Liver (tissue), 9 donors: ENCODE results near the gene SH3RF3. TPM values are rescaled to one million over a fixed set of nuclear protein-coding genes. Genes with fewer than 3 reads are reported as not detected.

ENCODE experiments used
- DNase-seq: peaks from one replicate; pipeline ENCODE4 v3.0.0-alpha.2; 2017; ENCODE audit warnings: low spot score
- H3K27ac ChIP-seq, 2 donors: one replicate each; pipeline ENCODE4 v1.7.0; 2013; ENCODE audit warnings: inconsistent platforms in 2 of 2, low read length in 2 of 2, control low read depth in 1 of 2, low read depth in 1 of 2, mild to moderate bottlenecking in 1 of 2
- H3K27me3 ChIP-seq, 4 donors: one replicate each; pipeline versions ENCODE4 v1.6.1 to v1.7.0; 2013; ENCODE audit warnings: low read length in 3 of 4, inconsistent platforms in 1 of 4, mild to moderate bottlenecking in 1 of 4, moderate library complexity in 1 of 4; ENCODE audit not compliant: control insufficient read depth in 4 of 4, insufficient read depth in 4 of 4
- H3K36me3 ChIP-seq, 4 donors: one replicate each; pipeline versions ENCODE4 v1.6.1 to v1.7.0; 2013; ENCODE audit warnings: low read length in 3 of 4, mild to moderate bottlenecking in 3 of 4, low read depth in 1 of 4, moderate library complexity in 1 of 4; ENCODE audit not compliant: control insufficient read depth in 4 of 4, insufficient read depth in 3 of 4
- H3K4me1 ChIP-seq, 4 donors: one replicate each; pipeline versions ENCODE4 v1.6.1 to v1.7.0; 2013; ENCODE audit warnings: low read length in 3 of 4, mild to moderate bottlenecking in 3 of 4, moderate library complexity in 1 of 4; ENCODE audit not compliant: control insufficient read depth in 4 of 4, insufficient read depth in 4 of 4
- H3K4me3 ChIP-seq, 3 donors: one replicate each; pipeline versions ENCODE4 v1.6.1 to v1.7.0; 2013; ENCODE audit warnings: low read length in 3 of 3, control low read depth in 1 of 3, low read depth in 1 of 3, mild to moderate bottlenecking in 1 of 3
- H3K9ac ChIP-seq, 2 donors: one replicate each; pipeline ENCODE4 v1.7.0; 2013; ENCODE audit warnings: low read length in 2 of 2, mild to moderate bottlenecking in 2 of 2, moderate library complexity in 2 of 2, control low read depth in 1 of 2, low read depth in 1 of 2
- H3K9me3 ChIP-seq, 4 donors: one replicate each; pipeline versions ENCODE4 v1.6.1 to v1.7.0; 2013; ENCODE audit warnings: low read length in 3 of 4; ENCODE audit not compliant: control insufficient read depth in 4 of 4
- EGR1 ChIP-seq, 2 donors: IDR thresholded peaks; 2 replicates each; pipeline ENCODE4 v1.6.1; 2016 to 2018; ENCODE audit warnings: antibody characterized with exemption in 2 of 2, low read depth in 2 of 2
- FOXA1 ChIP-seq: IDR thresholded peaks from 2 replicates; pipeline ENCODE4 v1.6.1; 2016; ENCODE audit warnings: antibody characterized with exemption
- FOXA2 ChIP-seq: IDR thresholded peaks from 2 replicates; pipeline ENCODE4 v1.6.1; 2016; ENCODE audit warnings: antibody characterized with exemption
- GABPA ChIP-seq, 2 donors: IDR thresholded peaks in 1 of 2; conservative IDR thresholded peaks in 1 of 2; 2 replicates each; pipeline ENCODE4 v1.6.1; 2016; ENCODE audit warnings: antibody characterized with exemption in 2 of 2, mild to moderate bottlenecking in 1 of 2, moderate library complexity in 1 of 2
- HNF4A ChIP-seq, 2 donors: conservative IDR thresholded peaks; 2 replicates each; pipeline ENCODE4 v1.6.1; 2016; ENCODE audit warnings: antibody characterized with exemption in 2 of 2, mild to moderate bottlenecking in 2 of 2
- HNF4G ChIP-seq: IDR thresholded peaks from 2 replicates; pipeline ENCODE4 v1.6.1; 2016; ENCODE audit warnings: antibody characterized with exemption
- JUND ChIP-seq, 2 donors: IDR thresholded peaks; 2 replicates each; pipeline ENCODE4 v1.6.1; 2016; ENCODE audit warnings: antibody characterized with exemption in 2 of 2
- NR2F2 ChIP-seq: IDR thresholded peaks from 2 replicates; pipeline ENCODE4 v1.6.1; 2016; ENCODE audit warnings: antibody characterized with exemption
- RAD21 ChIP-seq, 2 donors: IDR thresholded peaks; 2 replicates each; pipeline ENCODE4 v1.6.1; 2016; ENCODE audit warnings: antibody characterized with exemption in 2 of 2, mild to moderate bottlenecking in 2 of 2
- RXRA ChIP-seq, 2 donors: IDR thresholded peaks; 2 replicates each; pipeline ENCODE4 v1.6.1; 2017 to 2018; ENCODE audit warnings: antibody characterized with exemption in 2 of 2, mild to moderate bottlenecking in 1 of 2
- SP1 ChIP-seq: IDR thresholded peaks from 2 replicates; pipeline ENCODE4 v1.6.1; 2018; ENCODE audit warnings: antibody characterized with exemption, mild to moderate bottlenecking
- TAF1 ChIP-seq: conservative IDR thresholded peaks from 2 replicates; pipeline ENCODE4 v1.6.1; 2016; ENCODE audit warnings: antibody characterized with exemption, mild to moderate bottlenecking
- YY1 ChIP-seq: IDR thresholded peaks from 2 replicates; pipeline ENCODE4 v1.6.1; 2016; ENCODE audit warnings: antibody characterized with exemption, mild to moderate bottlenecking
- WGBS: extraction: QIAGEN DNeasy Blood & Tissue Kit; methylation state at CpG from one replicate; pipeline ENCODE4 v1.1.7; 2013; 5-methylcytosine and 5-hydroxymethylcytosine counted together
- polyA plus RNA-seq, 2 donors: library from polyadenylated mRNA; stranded (reverse) in 1 of 2; unstranded in 1 of 2; fragments of 200-250 nt in 1 of 2; fragments of >200 nt in 1 of 2; fragmentation: Nextera tagmentation in 1 of 2; extraction: Ambion mirVana in 1 of 2; gene quantifications; one replicate each; pipeline versions ENCODE4 v1.2.1 to v1.2.3, GENCODE V29; 2013 to 2015
- total RNA-seq, 2 donors: library from RNA; depleted of rRNA; stranded (reverse); fragments of >200 nt; gene quantifications; one replicate each; pipeline ENCODE4 v1.2.3, GENCODE V29; 2014
- TF ChIP-seq, protein P1 (sequence below): IDR thresholded peaks from 2 replicates; pipeline ENCODE4 v1.6.1; 2016; ENCODE audit warnings: antibody characterized with exemption
- TF ChIP-seq, protein P2 (sequence below): fragments of 150-350 bp; IDR thresholded peaks from 2 replicates; pipeline ENCODE4 v1.5.1; 2017; ENCODE audit warnings: improper control_type of control experiment, low read depth, low read length; ENCODE audit not compliant: missing input control
- TF ChIP-seq, protein P3 (sequence below): IDR thresholded peaks from 2 replicates; pipeline ENCODE4 v1.6.1; 2016; ENCODE audit warnings: antibody characterized with exemption
- TF ChIP-seq, protein P4 (sequence below): IDR thresholded peaks from 2 replicates; pipeline ENCODE4 v1.6.1; 2016; ENCODE audit warnings: antibody characterized with exemption, mild to moderate bottlenecking
- TF ChIP-seq, protein P5 (sequence below): IDR thresholded peaks from 2 replicates; pipeline ENCODE4 v1.6.1; 2016; ENCODE audit warnings: antibody characterized with exemption
- donor health status: healthy.
- donor health status: healthy.
- donor health status: healthy.
- donor health status: healthy.
- donor health status: healthy.

Gene SH3RF3
- total and polyA plus RNA-seq, 4 donors, result 0.11 to 1.0 (median 0.54) TPM

DNA sequence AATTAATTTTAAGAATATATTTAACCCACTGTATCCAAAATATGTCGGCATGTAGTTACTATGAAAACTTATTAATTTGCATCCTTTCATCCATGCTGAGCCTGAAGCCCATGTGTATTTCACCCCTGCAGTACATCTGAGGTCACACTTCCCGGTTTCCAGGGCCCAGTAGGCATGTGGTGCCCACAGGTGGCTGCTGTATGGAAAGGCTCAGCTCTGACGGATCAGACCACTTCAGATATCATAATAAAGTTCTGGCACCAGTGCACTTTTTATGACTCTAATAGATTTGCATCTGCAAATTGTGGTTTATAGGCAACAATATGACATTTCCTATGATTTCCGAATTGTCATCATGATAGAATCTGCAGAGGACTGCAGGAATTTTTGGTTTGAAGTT lies 22.5 kb downstream of the SH3RF3 start:
- Histone ChIP-seq H3K9me3 (no peaks in the 10 kb centered on the region), H3K27me3 (no peaks in the 10 kb centered on the region), H3K9ac (no peak overlapping the region), H3K27ac (no peak overlapping the region), H3K4me1 (no peaks in the 10 kb centered on the region), H3K36me3 (no peaks in the 10 kb centered on the region), H3K4me3 (no peak overlapping the region)
- DNase-seq, result no peak
- WGBS, result 88% methylated on average over 4 of the region's 4 CpGs
- TF ChIP-seq TAF1 (no peak), NR2F2 (no peak), RXRA (IDR thresholded peaks at IDR 0.05) (no peak), RAD21 (IDR thresholded peaks at IDR 0.05) (no peak), EGR1 (IDR thresholded peaks at IDR 0.05; ENCODE audit: low read depth in 2 of 2) (no peak), FOXA1 (no peak), JUND (IDR thresholded peaks at IDR 0.05) (no peak), SP1 (no peak), GABPA (IDR thresholded peaks at IDR 0.05 in 1 of 2, conservative IDR thresholded peaks at IDR 0.05 in 1 of 2) (no peak), YY1 (no peak), FOXA2 (no peak), HNF4A (conservative IDR thresholded peaks at IDR 0.05) (no peak), HNF4G (no peak)
- TF ChIP-seq, protein P1, sequence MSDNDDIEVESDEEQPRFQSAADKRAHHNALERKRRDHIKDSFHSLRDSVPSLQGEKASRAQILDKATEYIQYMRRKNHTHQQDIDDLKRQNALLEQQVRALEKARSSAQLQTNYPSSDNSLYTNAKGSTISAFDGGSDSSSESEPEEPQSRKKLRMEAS, result no peak
- TF ChIP-seq, protein P2, sequence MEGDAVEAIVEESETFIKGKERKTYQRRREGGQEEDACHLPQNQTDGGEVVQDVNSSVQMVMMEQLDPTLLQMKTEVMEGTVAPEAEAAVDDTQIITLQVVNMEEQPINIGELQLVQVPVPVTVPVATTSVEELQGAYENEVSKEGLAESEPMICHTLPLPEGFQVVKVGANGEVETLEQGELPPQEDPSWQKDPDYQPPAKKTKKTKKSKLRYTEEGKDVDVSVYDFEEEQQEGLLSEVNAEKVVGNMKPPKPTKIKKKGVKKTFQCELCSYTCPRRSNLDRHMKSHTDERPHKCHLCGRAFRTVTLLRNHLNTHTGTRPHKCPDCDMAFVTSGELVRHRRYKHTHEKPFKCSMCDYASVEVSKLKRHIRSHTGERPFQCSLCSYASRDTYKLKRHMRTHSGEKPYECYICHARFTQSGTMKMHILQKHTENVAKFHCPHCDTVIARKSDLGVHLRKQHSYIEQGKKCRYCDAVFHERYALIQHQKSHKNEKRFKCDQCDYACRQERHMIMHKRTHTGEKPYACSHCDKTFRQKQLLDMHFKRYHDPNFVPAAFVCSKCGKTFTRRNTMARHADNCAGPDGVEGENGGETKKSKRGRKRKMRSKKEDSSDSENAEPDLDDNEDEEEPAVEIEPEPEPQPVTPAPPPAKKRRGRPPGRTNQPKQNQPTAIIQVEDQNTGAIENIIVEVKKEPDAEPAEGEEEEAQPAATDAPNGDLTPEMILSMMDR, result no peak
- TF ChIP-seq, protein P3, sequence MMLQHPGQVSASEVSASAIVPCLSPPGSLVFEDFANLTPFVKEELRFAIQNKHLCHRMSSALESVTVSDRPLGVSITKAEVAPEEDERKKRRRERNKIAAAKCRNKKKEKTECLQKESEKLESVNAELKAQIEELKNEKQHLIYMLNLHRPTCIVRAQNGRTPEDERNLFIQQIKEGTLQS, result no peak
- TF ChIP-seq, protein P4, sequence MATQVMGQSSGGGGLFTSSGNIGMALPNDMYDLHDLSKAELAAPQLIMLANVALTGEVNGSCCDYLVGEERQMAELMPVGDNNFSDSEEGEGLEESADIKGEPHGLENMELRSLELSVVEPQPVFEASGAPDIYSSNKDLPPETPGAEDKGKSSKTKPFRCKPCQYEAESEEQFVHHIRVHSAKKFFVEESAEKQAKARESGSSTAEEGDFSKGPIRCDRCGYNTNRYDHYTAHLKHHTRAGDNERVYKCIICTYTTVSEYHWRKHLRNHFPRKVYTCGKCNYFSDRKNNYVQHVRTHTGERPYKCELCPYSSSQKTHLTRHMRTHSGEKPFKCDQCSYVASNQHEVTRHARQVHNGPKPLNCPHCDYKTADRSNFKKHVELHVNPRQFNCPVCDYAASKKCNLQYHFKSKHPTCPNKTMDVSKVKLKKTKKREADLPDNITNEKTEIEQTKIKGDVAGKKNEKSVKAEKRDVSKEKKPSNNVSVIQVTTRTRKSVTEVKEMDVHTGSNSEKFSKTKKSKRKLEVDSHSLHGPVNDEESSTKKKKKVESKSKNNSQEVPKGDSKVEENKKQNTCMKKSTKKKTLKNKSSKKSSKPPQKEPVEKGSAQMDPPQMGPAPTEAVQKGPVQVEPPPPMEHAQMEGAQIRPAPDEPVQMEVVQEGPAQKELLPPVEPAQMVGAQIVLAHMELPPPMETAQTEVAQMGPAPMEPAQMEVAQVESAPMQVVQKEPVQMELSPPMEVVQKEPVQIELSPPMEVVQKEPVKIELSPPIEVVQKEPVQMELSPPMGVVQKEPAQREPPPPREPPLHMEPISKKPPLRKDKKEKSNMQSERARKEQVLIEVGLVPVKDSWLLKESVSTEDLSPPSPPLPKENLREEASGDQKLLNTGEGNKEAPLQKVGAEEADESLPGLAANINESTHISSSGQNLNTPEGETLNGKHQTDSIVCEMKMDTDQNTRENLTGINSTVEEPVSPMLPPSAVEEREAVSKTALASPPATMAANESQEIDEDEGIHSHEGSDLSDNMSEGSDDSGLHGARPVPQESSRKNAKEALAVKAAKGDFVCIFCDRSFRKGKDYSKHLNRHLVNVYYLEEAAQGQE, result no peak
- TF ChIP-seq, protein P5, sequence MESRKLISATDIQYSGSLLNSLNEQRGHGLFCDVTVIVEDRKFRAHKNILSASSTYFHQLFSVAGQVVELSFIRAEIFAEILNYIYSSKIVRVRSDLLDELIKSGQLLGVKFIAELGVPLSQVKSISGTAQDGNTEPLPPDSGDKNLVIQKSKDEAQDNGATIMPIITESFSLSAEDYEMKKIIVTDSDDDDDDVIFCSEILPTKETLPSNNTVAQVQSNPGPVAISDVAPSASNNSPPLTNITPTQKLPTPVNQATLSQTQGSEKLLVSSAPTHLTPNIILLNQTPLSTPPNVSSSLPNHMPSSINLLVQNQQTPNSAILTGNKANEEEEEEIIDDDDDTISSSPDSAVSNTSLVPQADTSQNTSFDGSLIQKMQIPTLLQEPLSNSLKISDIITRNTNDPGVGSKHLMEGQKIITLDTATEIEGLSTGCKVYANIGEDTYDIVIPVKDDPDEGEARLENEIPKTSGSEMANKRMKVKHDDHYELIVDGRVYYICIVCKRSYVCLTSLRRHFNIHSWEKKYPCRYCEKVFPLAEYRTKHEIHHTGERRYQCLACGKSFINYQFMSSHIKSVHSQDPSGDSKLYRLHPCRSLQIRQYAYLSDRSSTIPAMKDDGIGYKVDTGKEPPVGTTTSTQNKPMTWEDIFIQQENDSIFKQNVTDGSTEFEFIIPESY, result no peak
